Measurements from ENCODE around the gene ALLC. TPM values are rescaled to one million over a fixed set of nuclear protein-coding genes. Genes with fewer than 3 reads are reported as not detected.

ALLC gene
- total RNA-seq, 4 donors from 2014 or later, result not detected

- H3K27me3 ChIP-seq, result no peaks in the 10 kb centered on the region
- TF ChIP-seq POLR2AphosphoS5 (IDR thresholded peaks at IDR 0.05), result no peak
- no peak for TF ChIP-seq EP300 (IDR thresholded peaks at IDR 0.05)
- no peak for TF ChIP-seq POLR2A (IDR thresholded peaks at IDR 0.05; ENCODE audit: low read depth)
- no peak for TF ChIP-seq CTCF (IDR thresholded peaks at IDR 0.05)
- H3K9me3 ChIP-seq, result no peaks in the 10 kb centered on the region
- 95% methylated on average over 20 of the region's 20 CpGs for WGBS
- peaks cover 11 to 22% (median 20%) of the 10 kb centered on the region in 4 donors for H3K4me1 ChIP-seq
- no peaks in the 10 kb centered on the region for H3K36me3 ChIP-seq
- no peak for DNase-seq (ENCODE audit: extremely low spot score)
- intact Hi-C loops (cut with DNase I), result no loop called here
- no peak overlapping the region for H3K4me3 ChIP-seq
- no peak overlapping the region for H3K27ac ChIP-seq (replicated peaks in 1 of 4)
Measured at GRCh38 chr2:3648652-3649177, 9.3 kb upstream of the ALLC start.

- Histone ChIP-seq H3K4me3 (no peak overlapping the region), H3K27ac (replicated peaks in 1 of 4) (no peak overlapping the region), H3K9me3 (no peaks in the 10 kb centered on the region), H3K27me3 (no peaks in the 10 kb centered on the region), H3K36me3 (no peaks in the 10 kb centered on the region), H3K4me1 (peaks cover 11 to 22% (median 20%) of the 10 kb centered on the region in 4 donors)
- intact Hi-C loops (cut with DNase I), result no loop called here
- TF ChIP-seq EP300 (IDR thresholded peaks at IDR 0.05) (no peak), POLR2AphosphoS5 (IDR thresholded peaks at IDR 0.05) (no peak), POLR2A (IDR thresholded peaks at IDR 0.05; ENCODE audit: low read depth) (no peak), CTCF (IDR thresholded peaks at IDR 0.05) (no peak)
- 57% methylated on average over 10 of the region's 16 CpGs for WGBS
- DNase-seq (ENCODE audit: extremely low spot score), result no peak
Measured at GRCh38 chr2:3649581-3649980, 8.4 kb upstream of the ALLC start.

GRCh38 chr2:3650140-3650920 is 7.7 kb upstream of the ALLC start:
- 58% methylated on average over 10 of the region's 20 CpGs for WGBS
- intact Hi-C loops (cut with DNase I), result loop anchor here (5.0 kb wide), 2 partner anchors 63 to 228 kb away; no protein-coding TSS in a partner anchor
- no peaks in the 10 kb centered on the region for H3K36me3 ChIP-seq
- H3K27me3 ChIP-seq, result no peaks in the 10 kb centered on the region
- H3K9me3 ChIP-seq, result no peaks in the 10 kb centered on the region
- peaks cover 11 to 22% (median 20%) of the 10 kb centered on the region in 4 donors for H3K4me1 ChIP-seq
- peak overlapping the region in 1 of 4 donors; percentile 48 for H3K27ac ChIP-seq (replicated peaks in 1 of 4)
- peak overlapping the region in 1 of 4 donors; percentile 29 for H3K4me3 ChIP-seq
- TF ChIP-seq POLR2A (IDR thresholded peaks at IDR 0.05; ENCODE audit: low read depth) (no peak), POLR2AphosphoS5 (IDR thresholded peaks at IDR 0.05) (no peak), EP300 (IDR thresholded peaks at IDR 0.05) (no peak), CTCF (IDR thresholded peaks at IDR 0.05) (no peak)
- no peak for DNase-seq (ENCODE audit: extremely low spot score)

GRCh38 chr2:3651691-3652648 is 6.0 kb upstream of the ALLC start:
- Histone ChIP-seq H3K9me3 (no peaks in the 10 kb centered on the region), H3K27ac (replicated peaks in 1 of 4) (peak overlapping the region; percentile 67 to 83 (median 78)), H3K4me1 (peaks cover 11 to 22% (median 20%) of the 10 kb centered on the region in 4 donors), H3K36me3 (no peaks in the 10 kb centered on the region), H3K4me3 (peak overlapping the region; percentile 37 to 50 (median 46)), H3K27me3 (no peaks in the 10 kb centered on the region)
- no peak for DNase-seq (ENCODE audit: extremely low spot score)
- TF ChIP-seq POLR2AphosphoS5 (IDR thresholded peaks at IDR 0.05), result no peak
- no peak for TF ChIP-seq POLR2A (IDR thresholded peaks at IDR 0.05; ENCODE audit: low read depth)
- TF ChIP-seq EP300 (IDR thresholded peaks at IDR 0.05), result no peak
- TF ChIP-seq CTCF (IDR thresholded peaks at IDR 0.05), result no peak
- intact Hi-C loops (cut with DNase I), result loop anchor here (5.0 kb wide), 2 partner anchors 65 to 230 kb away; no protein-coding TSS in a partner anchor
- 57% methylated on average over 31 of the region's 45 CpGs for WGBS
